ENCODE measurements around the gene MCC.
A peak's percentile ranks its signal among the peaks of the same experiment; 100 is the strongest.

Gene MCC

DNA sequence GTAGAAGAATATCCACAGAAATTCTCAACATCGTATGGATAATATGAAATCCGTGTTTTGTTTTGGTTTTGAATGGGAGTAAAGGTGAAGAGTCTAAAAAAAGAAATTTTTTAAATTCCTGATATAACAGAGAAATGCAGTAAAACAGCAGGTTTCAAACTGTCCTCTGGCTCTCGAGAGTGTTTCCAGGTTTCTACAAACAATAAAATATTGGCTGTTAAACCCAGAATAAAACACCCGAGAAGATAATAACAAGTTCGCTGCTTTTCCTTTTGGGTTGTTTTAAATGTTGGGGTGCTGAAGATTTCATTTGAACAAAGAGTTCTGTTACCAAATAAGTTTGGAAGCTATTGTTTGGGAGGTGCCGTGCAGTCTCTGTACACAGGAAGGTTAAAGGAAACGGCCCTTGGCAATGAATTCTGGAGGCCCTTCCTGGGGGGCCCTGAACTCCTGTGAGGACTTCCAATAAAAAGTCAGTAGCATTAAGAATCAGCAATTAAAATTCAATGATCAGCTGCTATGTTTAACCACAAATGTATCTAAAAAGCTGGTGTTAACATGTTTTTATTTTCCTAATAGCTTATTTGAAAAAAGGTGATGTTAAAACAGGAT lies 269.2 kb downstream of the MCC start:
- Histone ChIP-seq H3K4me1 (ENCODE audit: insufficient read depth, low read length) (peaks cover 76% of the 10 kb centered on the region), H3K9me3 (ENCODE audit: insufficient read depth, low read depth, low read length) (no peaks in the 10 kb centered on the region), H3K9ac (ENCODE audit: low read depth, low read length) (no peak overlapping the region), H3K36me3 (ENCODE audit: insufficient read depth, low read length) (no peaks in the 10 kb centered on the region), H3K4me3 (ENCODE audit: low read length) (no peak overlapping the region), H3K27me3 (ENCODE audit: insufficient read depth, low read length) (no peaks in the 10 kb centered on the region; the same call in 1 of the 2 replicates), H3K27ac (ENCODE audit: low read depth, low read length) (peak overlapping the region; percentile 56; the same call in 1 of the 2 replicates)
- WGBS, result 81% methylated on average over 5 of the region's 7 CpGs

DNA sequence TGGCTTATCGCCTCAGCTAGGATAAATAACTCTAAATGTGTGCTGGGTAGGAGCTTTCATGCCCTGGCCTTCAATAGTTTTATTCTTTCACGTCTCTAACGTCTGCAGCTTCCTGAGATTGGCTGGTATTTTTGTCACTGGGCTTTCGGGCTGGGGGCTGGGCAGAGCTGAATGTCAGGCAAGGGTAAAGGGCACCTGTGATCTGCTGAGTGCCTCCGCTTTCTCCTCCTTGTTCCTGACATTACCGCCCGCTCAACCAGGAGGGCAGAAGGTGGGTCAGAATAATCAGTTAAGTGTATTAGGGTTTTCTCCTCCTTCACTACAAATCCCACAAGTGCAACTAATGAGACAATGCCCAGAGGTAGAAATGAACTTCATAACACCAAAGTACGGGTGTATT lies 270.1 kb downstream of the MCC start:
- Histone ChIP-seq H3K27me3 (ENCODE audit: insufficient read depth, low read length) (no peaks in the 10 kb centered on the region; the same call in 1 of the 2 replicates), H3K4me3 (ENCODE audit: low read length) (no peak overlapping the region), H3K27ac (ENCODE audit: low read depth, low read length) (peak overlapping the region; percentile 55), H3K4me1 (ENCODE audit: insufficient read depth, low read length) (peaks cover 78% of the 10 kb centered on the region), H3K36me3 (ENCODE audit: insufficient read depth, low read length) (no peaks in the 10 kb centered on the region), H3K9ac (ENCODE audit: low read depth, low read length) (no peak overlapping the region), H3K9me3 (ENCODE audit: insufficient read depth, low read depth, low read length) (no peaks in the 10 kb centered on the region)
- WGBS, result 45% methylated on average over 5 of the region's 8 CpGs

DNA sequence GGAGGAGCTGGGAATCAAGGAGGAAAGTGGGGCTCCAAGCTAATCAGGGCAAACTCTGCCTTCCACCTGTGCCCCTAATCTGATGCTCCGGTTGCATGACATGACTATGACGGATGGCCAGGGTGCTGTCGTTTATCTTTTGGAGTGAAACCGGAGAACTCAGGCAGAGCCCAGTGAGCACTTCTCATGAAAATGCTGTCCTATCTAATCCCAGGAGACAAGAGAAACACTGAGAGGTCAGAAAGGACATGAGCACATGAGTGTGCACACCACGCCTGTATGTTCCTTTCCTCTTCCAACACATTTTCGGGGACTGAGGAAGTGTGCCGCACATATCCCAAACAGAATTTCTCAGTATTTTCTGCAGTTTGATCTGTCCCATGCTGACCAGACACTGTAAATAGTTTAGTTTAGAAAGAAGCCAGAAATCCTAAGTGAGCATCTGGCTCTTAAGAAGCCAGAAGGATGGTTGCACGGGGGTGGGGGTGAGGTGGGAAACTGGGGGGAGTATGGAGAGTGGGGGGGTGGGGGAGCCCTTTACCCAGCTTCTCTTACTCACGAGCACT lies 270.6 kb downstream of the MCC start:
- H3K4me3 ChIP-seq (ENCODE audit: low read length), result no peak overlapping the region
- peaks cover 78% of the 10 kb centered on the region for H3K4me1 ChIP-seq (ENCODE audit: insufficient read depth, low read length)
- WGBS, result 72% methylated on average over 9 of the region's 9 CpGs
- no peaks in the 10 kb centered on the region for H3K9me3 ChIP-seq (ENCODE audit: insufficient read depth, low read depth, low read length)
- H3K27ac ChIP-seq (ENCODE audit: low read depth, low read length), result no peak overlapping the region
- no peaks in the 10 kb centered on the region for H3K36me3 ChIP-seq (ENCODE audit: insufficient read depth, low read length)
- no peak overlapping the region for H3K9ac ChIP-seq (ENCODE audit: low read depth, low read length)
- no peaks in the 10 kb centered on the region; the same call in 1 of the 2 replicates for H3K27me3 ChIP-seq (ENCODE audit: insufficient read depth, low read length)

DNA sequence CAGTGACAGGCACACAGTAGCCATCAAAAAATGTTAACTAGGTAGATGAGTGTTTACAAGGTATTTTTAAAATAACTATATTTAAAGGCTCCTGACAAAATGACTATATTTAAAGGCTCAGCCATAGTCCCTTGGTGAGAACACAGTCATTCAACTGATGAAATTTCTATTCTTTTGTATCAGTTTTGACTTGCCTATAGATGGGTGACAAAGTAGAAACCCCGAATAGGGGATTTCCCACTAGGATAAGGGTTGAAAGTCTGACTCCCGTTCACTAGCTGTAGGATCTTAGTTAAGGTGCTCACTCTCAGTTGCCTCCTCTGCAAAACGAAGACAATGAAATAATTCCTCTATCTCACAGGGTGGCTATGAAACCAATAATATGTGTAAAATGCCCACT lies 271.7 kb downstream of the MCC start:
- Histone ChIP-seq H3K27me3 (ENCODE audit: insufficient read depth, low read length) (no peaks in the 10 kb centered on the region; the same call in 1 of the 2 replicates), H3K4me1 (ENCODE audit: insufficient read depth, low read length) (peaks cover 81% of the 10 kb centered on the region), H3K4me3 (ENCODE audit: low read length) (no peak overlapping the region), H3K36me3 (ENCODE audit: insufficient read depth, low read length) (no peaks in the 10 kb centered on the region), H3K9me3 (ENCODE audit: insufficient read depth, low read depth, low read length) (no peaks in the 10 kb centered on the region), H3K9ac (ENCODE audit: low read depth, low read length) (no peak overlapping the region), H3K27ac (ENCODE audit: low read depth, low read length) (no peak overlapping the region)
- 78% methylated on average over 3 of the region's 3 CpGs for whole genome bisulfite sequencing

DNA sequence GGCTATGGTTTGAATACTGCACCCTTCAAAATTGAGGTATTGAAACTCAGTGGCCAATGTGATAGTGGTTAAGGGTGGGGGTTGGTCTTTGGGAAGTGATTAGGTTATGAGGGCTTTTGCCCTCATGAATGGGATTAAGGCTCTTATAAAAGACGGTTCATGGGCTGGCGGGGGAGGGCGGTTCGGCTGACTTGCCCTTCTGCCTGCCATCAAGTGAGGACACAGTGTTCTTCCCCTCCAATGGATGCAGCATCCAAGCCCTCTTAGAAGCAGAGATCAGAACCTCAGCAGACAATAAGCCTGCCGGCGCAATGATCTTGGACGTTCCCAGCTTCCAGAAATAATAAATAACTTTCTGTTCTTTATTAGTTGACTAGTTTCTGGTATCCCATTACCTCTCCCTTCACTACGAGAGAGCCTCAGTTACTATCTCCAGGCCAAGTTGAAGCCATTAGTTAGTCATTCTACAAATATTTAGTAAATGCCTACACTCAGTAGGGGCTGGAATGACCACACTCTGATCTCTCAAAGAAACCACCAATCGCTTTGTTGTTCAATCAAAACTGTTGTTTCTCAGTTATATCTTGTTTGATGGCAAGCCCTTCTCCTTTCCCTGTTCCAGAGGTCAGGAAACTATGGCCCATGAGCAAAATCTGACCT lies 272.7 kb downstream of the MCC start:
- peaks cover 76% of the 10 kb centered on the region for H3K4me1 ChIP-seq (ENCODE audit: insufficient read depth, low read length)

DNA sequence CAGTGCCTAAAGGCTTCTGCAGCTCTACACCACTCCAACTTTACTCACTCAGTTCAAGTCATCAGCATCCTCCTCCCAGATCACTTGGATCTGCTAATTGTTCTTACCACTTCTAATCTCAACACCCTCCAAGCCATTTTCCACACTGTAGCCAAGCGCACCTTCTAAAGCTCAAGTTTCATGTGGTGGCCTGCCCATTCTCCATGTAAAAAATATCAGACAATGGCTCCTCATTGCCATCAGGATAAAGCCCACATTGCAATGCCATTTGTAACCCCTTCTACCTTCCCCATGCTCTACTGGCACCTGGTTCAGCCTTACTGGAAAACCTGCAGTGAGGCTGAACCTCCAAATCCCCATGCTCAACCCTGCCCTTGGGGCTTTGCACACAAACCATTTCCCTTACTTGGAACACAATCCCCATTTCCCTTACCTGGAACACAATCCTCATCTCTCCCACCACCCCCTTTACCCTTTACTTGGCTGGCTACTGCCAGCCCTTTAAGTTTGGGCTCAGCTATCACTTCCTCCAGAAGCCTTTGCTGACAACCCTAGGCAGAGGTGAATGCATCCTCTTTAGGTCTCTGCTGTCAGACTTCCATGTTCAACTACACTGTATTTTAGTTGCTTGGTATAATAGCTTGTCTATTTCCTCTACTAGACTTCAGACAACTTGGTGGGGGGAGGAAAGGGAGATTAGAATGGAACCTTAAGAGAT lies 273.5 kb downstream of the MCC start:
- peaks cover 72% of the 10 kb centered on the region for H3K4me1 ChIP-seq (ENCODE audit: insufficient read depth, low read length)
- no peaks in the 10 kb centered on the region; the same call in 1 of the 2 replicates for H3K27me3 ChIP-seq (ENCODE audit: insufficient read depth, low read length)
- H3K9ac ChIP-seq (ENCODE audit: low read depth, low read length), result no peak overlapping the region
- H3K4me3 ChIP-seq (ENCODE audit: low read length), result no peak overlapping the region
- H3K36me3 ChIP-seq (ENCODE audit: insufficient read depth, low read length), result no peaks in the 10 kb centered on the region
- 95% methylated on average over 1 of the region's 1 CpG for WGBS
- no peaks in the 10 kb centered on the region for H3K9me3 ChIP-seq (ENCODE audit: insufficient read depth, low read depth, low read length)
- no peak overlapping the region for H3K27ac ChIP-seq (ENCODE audit: low read depth, low read length)

More for the DNA sequence above, 272.7 kb downstream of the MCC start:
- no peaks in the 10 kb centered on the region; the same call in 1 of the 2 replicates for H3K27me3 ChIP-seq (ENCODE audit: insufficient read depth, low read length)
- 86% methylated on average over 9 of the region's 9 CpGs for WGBS
- no peak overlapping the region for H3K27ac ChIP-seq (ENCODE audit: low read depth, low read length)
- H3K9ac ChIP-seq (ENCODE audit: low read depth, low read length), result no peak overlapping the region
- H3K4me3 ChIP-seq (ENCODE audit: low read length), result no peak overlapping the region
- H3K9me3 ChIP-seq (ENCODE audit: insufficient read depth, low read depth, low read length), result no peaks in the 10 kb centered on the region
- H3K36me3 ChIP-seq (ENCODE audit: insufficient read depth, low read length), result no peaks in the 10 kb centered on the region

DNA sequence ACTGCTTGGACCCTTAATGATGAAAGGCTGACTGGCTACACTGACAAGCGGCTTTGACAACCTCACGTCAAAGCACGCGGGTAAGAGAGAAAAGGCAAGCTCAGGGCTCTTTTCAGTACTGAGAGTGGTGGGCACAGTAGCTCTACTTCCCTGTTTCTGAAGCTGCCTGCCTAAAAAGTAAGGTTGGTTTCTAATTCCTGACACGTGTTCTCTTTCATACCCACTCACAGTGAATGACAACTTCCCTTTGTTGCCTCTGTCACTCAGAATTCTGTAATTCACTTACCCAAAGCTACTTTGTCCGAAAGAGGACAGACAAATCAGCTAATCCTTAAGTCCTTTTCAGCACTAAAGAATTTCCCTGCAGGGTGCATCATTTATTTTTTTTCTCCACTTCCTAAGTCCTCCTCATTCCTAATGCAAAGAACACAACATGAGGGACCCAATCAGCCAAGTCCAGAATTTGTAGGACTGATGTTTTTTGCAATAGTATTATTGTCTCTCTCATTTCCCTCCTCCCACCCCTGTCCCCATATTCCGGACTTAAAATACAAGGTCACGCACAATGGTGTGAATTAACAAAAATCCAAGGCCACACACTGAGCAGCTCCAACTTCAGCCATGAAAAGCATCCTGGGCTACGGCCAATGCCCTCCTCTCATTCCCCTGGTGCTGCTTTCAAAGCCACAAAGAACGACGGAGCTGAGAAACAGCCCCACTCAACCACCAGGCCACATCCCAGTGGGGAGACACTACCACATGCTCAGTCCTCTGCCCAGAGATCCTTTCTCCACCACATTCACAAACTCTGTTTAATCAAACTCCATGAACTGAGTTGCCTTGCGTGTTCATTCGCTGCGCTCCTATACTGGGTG lies 274.5 kb downstream of the MCC start:
- Histone ChIP-seq H3K9ac (ENCODE audit: low read depth, low read length) (no peak overlapping the region), H3K4me1 (ENCODE audit: insufficient read depth, low read length) (peaks cover 62% of the 10 kb centered on the region), H3K27me3 (ENCODE audit: insufficient read depth, low read length) (no peaks in the 10 kb centered on the region; the same call in 1 of the 2 replicates), H3K27ac (ENCODE audit: low read depth, low read length) (no peak overlapping the region; the same call in 1 of the 2 replicates), H3K36me3 (ENCODE audit: insufficient read depth, low read length) (no peaks in the 10 kb centered on the region), H3K4me3 (ENCODE audit: low read length) (no peak overlapping the region), H3K9me3 (ENCODE audit: insufficient read depth, low read depth, low read length) (no peaks in the 10 kb centered on the region)
- 61% methylated on average over 14 of the region's 14 CpGs for WGBS

DNA sequence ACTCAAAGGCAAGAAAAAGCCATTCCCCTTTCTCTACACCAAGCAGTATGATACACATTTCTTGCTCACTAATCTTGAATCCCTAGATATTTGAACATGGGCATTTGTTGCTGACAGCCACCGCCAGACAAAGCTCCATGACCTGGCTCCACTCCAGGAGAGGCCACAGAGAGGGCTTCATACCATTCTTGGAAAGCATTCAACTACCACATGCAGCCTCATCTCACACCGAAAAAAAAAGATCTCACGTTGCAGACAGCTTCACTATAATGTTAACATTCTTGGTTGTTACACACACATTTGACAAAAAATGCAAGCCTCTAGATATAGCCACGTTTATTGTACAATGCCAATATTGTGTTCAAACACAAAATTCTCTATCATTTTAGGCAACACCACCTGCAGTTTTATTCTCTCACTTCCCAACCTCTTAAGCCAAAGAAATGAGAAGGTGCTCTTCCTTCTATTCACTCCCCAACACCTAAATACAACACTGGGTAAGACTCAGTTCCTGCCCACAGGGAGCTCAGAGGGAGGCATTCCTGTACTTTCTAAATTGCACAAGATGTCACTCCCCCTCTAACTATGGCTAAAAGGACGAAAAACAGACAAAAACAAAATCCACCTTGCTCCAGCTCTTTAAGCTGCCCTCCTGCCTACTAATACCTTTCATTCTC lies 275.9 kb downstream of the MCC start:
- no peaks in the 10 kb centered on the region for H3K36me3 ChIP-seq (ENCODE audit: insufficient read depth, low read length)
- H3K4me1 ChIP-seq (ENCODE audit: insufficient read depth, low read length), result peaks cover 52% of the 10 kb centered on the region
- no peaks in the 10 kb centered on the region for H3K9me3 ChIP-seq (ENCODE audit: insufficient read depth, low read depth, low read length)
- H3K4me3 ChIP-seq (ENCODE audit: low read length), result no peak overlapping the region
- no peak overlapping the region for H3K27ac ChIP-seq (ENCODE audit: low read depth, low read length)
- peaks cover 5% of the 10 kb centered on the region; the same call in 1 of the 2 replicates for H3K27me3 ChIP-seq (ENCODE audit: insufficient read depth, low read length)
- WGBS, result 74% methylated on average over 5 of the region's 5 CpGs
- H3K9ac ChIP-seq (ENCODE audit: low read depth, low read length), result no peak overlapping the region

DNA sequence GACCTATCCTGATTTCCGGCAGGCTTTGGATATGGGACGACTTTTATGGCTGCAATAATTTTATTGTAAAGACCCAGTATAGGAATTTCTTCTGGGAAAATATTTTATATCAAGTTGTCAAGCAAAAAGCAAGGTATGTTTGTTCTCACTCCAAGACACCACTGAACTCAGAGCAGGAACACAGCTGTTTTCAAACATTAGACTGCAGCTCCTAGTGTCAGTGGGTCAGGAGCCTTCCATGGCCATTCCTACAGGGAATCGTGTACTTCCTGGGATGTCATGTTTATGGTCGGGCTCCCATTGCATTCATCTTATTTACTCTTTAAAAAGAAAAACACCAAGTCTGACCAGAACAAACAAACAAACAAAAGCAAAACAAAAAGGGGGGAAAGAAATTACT lies 278.8 kb downstream of the MCC start:
- 99% methylated on average over 4 of the region's 4 CpGs for WGBS
- Histone ChIP-seq H3K4me1 (ENCODE audit: insufficient read depth, low read length) (peaks cover 48% of the 10 kb centered on the region), H3K27ac (ENCODE audit: low read depth, low read length) (no peak overlapping the region)

DNA sequence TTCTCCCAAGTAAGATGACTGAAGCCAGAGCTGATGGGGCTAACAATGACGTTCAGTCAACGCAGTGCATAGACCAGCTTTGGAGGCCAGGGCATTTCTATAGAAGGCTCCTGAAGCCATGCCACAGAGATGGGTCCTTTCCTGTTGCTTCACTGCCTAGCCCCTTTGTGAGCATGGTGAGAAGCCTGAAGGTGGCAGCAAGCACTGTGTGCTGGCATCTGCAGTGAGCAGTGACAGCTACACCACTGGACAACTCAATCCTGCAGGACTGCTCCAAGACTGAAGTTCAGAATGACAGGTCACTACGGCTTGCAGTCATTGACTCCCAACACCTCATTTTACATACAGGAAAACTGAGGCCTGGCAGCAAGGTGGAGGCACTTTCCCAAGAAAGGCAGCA lies 282.4 kb downstream of the MCC start:
- no peaks in the 10 kb centered on the region for H3K36me3 ChIP-seq (ENCODE audit: insufficient read depth, low read length)
- H3K4me3 ChIP-seq (ENCODE audit: low read length), result no peak overlapping the region
- 0 out of 2 replicates have a peak, but pooled peaks cover 5% of the 10 kb centered on the region for H3K27me3 ChIP-seq (ENCODE audit: insufficient read depth, low read length)
- H3K27ac ChIP-seq (ENCODE audit: low read depth, low read length), result no peak overlapping the region
- peaks cover 47% of the 10 kb centered on the region for H3K4me1 ChIP-seq (ENCODE audit: insufficient read depth, low read length)
- H3K9me3 ChIP-seq (ENCODE audit: insufficient read depth, low read depth, low read length), result no peaks in the 10 kb centered on the region
- no peak overlapping the region for H3K9ac ChIP-seq (ENCODE audit: low read depth, low read length)
- WGBS, result 88% methylated on average over 3 of the region's 3 CpGs

More for the DNA sequence above, 278.8 kb downstream of the MCC start:
- Histone ChIP-seq H3K27me3 (ENCODE audit: insufficient read depth, low read length) (peaks cover 5% of the 10 kb centered on the region; the same call in 1 of the 2 replicates), H3K9me3 (ENCODE audit: insufficient read depth, low read depth, low read length) (no peaks in the 10 kb centered on the region), H3K36me3 (ENCODE audit: insufficient read depth, low read length) (no peaks in the 10 kb centered on the region), H3K4me3 (ENCODE audit: low read length) (no peak overlapping the region), H3K9ac (ENCODE audit: low read depth, low read length) (no peak overlapping the region)
